SK-N-SH treated with all-trans-retinoic acid at 6 μM for 48 hours (cell line): ENCODE measurements around the gene XPC.

ENCODE experiments used
- ATAC-seq: fragments of 200-7000 bp; cut with Tn5 transposase; 3 replicates; pipeline ENCODE4 v1.9.1; 2020; ENCODE audit warnings: mild to moderate bottlenecking, moderate library complexity
- ARNTL ChIP-seq: fragments of 450-650 bp; formaldehyde crosslinking; IDR thresholded peaks from 2 replicates; pipeline ENCODE4 v1.5.0; 2020; ENCODE audit warnings: low read depth, mild to moderate bottlenecking, moderate library complexity, borderline replicate concordance
- BACH2 ChIP-seq: fragments of 250-450 bp; sonication (Bioruptor Pico); IDR thresholded peaks from 2 replicates; pipeline ENCODE4 v1.9.0; 2021; ENCODE audit warnings: mild to moderate bottlenecking, borderline replicate concordance
- CSDC2 ChIP-seq: fragments of 250-450 bp; sonication (Bioruptor Pico); IDR thresholded peaks from 2 replicates; pipeline ENCODE4 v1.5.0; 2020; ENCODE audit warnings: mild to moderate bottlenecking, moderate library complexity
- CSRNP3 ChIP-seq: fragments of 250-450 bp; sonication (Bioruptor Pico); IDR thresholded peaks from 2 replicates; pipeline ENCODE4 v1.5.1; 2021; ENCODE audit warnings: mild to moderate bottlenecking, moderate library complexity
- ESRRG ChIP-seq: fragments of 250-450 bp; sonication (Bioruptor Pico); IDR thresholded peaks from 2 replicates; pipeline ENCODE4 v1.6.1; 2021; ENCODE audit warnings: mild to moderate bottlenecking
- GLIS3 ChIP-seq: fragments of 250-450 bp; sonication (Bioruptor Pico); IDR thresholded peaks from 2 replicates; pipeline ENCODE4 v1.5.0; 2020; ENCODE audit warnings: mild to moderate bottlenecking, moderate library complexity
- ISL1 ChIP-seq: fragments of 250-450 bp; sonication (Bioruptor Pico); IDR thresholded peaks from 2 replicates; pipeline ENCODE4 v2.1.2; 2022; ENCODE audit warnings: mild to moderate bottlenecking, moderate library complexity
- OSR1 ChIP-seq: fragments of 250-450 bp; sonication (Bioruptor Pico); IDR thresholded peaks from 2 replicates; pipeline ENCODE4 v1.8.0; 2022; ENCODE audit warnings: moderate library complexity, mild to moderate bottlenecking, inconsistent platforms
- RARB ChIP-seq: fragments of 250-450 bp; sonication (Bioruptor Pico); IDR thresholded peaks from 2 replicates; pipeline ENCODE4 v1.8.0; 2021; ENCODE audit warnings: mild to moderate bottlenecking, moderate library complexity
- SNAI2 ChIP-seq: fragments of 250-450 bp; sonication (Bioruptor Pico); IDR thresholded peaks from 2 replicates; pipeline ENCODE4 v1.5.0; 2020; ENCODE audit warnings: mild to moderate bottlenecking, moderate library complexity
- TCF4 ChIP-seq: fragments of 250-450 bp; sonication (Bioruptor Pico); IDR thresholded peaks from 2 replicates; pipeline ENCODE4 v1.8.0; 2021; ENCODE audit warnings: mild to moderate bottlenecking, moderate library complexity, borderline replicate concordance
- TOX ChIP-seq: fragments of 250-450 bp; sonication (Bioruptor Pico); IDR thresholded peaks from 2 replicates; pipeline ENCODE4 v1.8.0; 2021; ENCODE audit warnings: mild to moderate bottlenecking, moderate library complexity, borderline replicate concordance
- TSHZ2 ChIP-seq: fragments of 250-450 bp; sonication (Bioruptor Pico); IDR thresholded peaks from 2 replicates; pipeline ENCODE4 v1.5.0; 2020; ENCODE audit warnings: mild to moderate bottlenecking, moderate library complexity
- ZC3H10 ChIP-seq: fragments of 250-450 bp; sonication (Bioruptor Pico); IDR thresholded peaks from 2 replicates; pipeline ENCODE4 v1.5.1; 2021; ENCODE audit warnings: mild to moderate bottlenecking, moderate library complexity
- ZFP3 ChIP-seq: fragments of 250-450 bp; sonication (Bioruptor Pico); IDR thresholded peaks from 2 replicates; pipeline ENCODE4 v1.5.0; 2020; ENCODE audit warnings: mild to moderate bottlenecking, moderate library complexity
- ZFP30 ChIP-seq: fragments of 450-650 bp; formaldehyde crosslinking; IDR thresholded peaks from 2 replicates; pipeline ENCODE4 v1.5.0; 2022; ENCODE audit warnings: mild to moderate bottlenecking, moderate library complexity
- ZNF565 ChIP-seq: fragments of 450-650 bp; formaldehyde crosslinking; conservative IDR thresholded peaks from 2 replicates; pipeline ENCODE4 v1.5.0; 2020; ENCODE audit warnings: low read depth, mild to moderate bottlenecking, moderate library complexity
- ZNF70 ChIP-seq: fragments of 450-650 bp; formaldehyde crosslinking; IDR thresholded peaks from 2 replicates; pipeline ENCODE4 v1.5.0; 2020; ENCODE audit warnings: mild to moderate bottlenecking, moderate library complexity
- ZNF8 ChIP-seq: fragments of 450-650 bp; formaldehyde crosslinking; IDR thresholded peaks from 2 replicates; pipeline ENCODE4 v1.5.0; 2020; ENCODE audit warnings: mild to moderate bottlenecking, moderate library complexity
- TF ChIP-seq, protein P1 (sequence below): fragments of 250-450 bp; sonication (Bioruptor Pico); IDR thresholded peaks from 2 replicates; pipeline ENCODE4 v1.8.0; 2021; ENCODE audit warnings: low read depth, mild to moderate bottlenecking, moderate library complexity, borderline replicate concordance
- TF ChIP-seq, protein P2 (sequence below): fragments of 250-450 bp; sonication (Bioruptor Pico); IDR thresholded peaks from 2 replicates; pipeline ENCODE4 v1.8.0; 2020; ENCODE audit warnings: mild to moderate bottlenecking, moderate library complexity, borderline replicate concordance
- TF ChIP-seq, protein P3 (sequence below): fragments of 250-450 bp; sonication (Bioruptor Pico); IDR thresholded peaks from 2 replicates; pipeline ENCODE4 v1.5.1; 2020; ENCODE audit warnings: low read depth, mild to moderate bottlenecking, moderate library complexity

XPC gene

GRCh38 chr3:14144423-14145075 is 33.9 kb downstream of the XPC start (continued):
- TF ChIP-seq TCF4 (CRISPR knock-in tag) (no peak), ZNF565 (CRISPR knock-in tag) (peak; percentile 69; the same call in 1 of the 2 replicates)
- TF ChIP-seq, protein P1, sequence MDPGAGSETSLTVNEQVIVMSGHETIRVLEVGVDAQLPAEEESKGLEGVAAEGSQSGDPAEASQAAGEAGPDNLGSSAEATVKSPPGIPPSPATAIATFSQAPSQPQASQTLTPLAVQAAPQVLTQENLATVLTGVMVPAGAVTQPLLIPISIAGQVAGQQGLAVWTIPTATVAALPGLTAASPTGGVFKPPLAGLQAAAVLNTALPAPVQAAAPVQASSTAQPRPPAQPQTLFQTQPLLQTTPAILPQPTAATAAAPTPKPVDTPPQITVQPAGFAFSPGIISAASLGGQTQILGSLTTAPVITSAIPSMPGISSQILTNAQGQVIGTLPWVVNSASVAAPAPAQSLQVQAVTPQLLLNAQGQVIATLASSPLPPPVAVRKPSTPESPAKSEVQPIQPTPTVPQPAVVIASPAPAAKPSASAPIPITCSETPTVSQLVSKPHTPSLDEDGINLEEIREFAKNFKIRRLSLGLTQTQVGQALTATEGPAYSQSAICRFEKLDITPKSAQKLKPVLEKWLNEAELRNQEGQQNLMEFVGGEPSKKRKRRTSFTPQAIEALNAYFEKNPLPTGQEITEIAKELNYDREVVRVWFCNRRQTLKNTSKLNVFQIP (CRISPR knock-in tag) = no peak

- ATAC-seq = peak; percentile 73
- TF ChIP-seq ZNF565 (CRISPR knock-in tag) (no peak), OSR1 (CRISPR knock-in tag) (no peak), BACH2 (CRISPR knock-in tag) (no peak), CSDC2 (CRISPR knock-in tag) (peak; percentile 51; the same call in 1 of the 2 replicates), RARB (CRISPR knock-in tag) (no peak), ARNTL (CRISPR knock-in tag) (no peak), CSRNP3 (CRISPR knock-in tag) (no peak), ZFP30 (CRISPR knock-in tag) (no peak), ZC3H10 (no peak), TCF4 (CRISPR knock-in tag) (no peak), SNAI2 (CRISPR knock-in tag) (no peak), GLIS3 (CRISPR knock-in tag) (no peak), TOX (no peak), ISL1 (CRISPR knock-in tag) (peak; percentile 64), ZNF8 (CRISPR knock-in tag) (no peak), TSHZ2 (CRISPR knock-in tag) (no peak), ZNF70 (CRISPR knock-in tag) (no peak), ZFP3 (CRISPR knock-in tag) (peak; percentile 35; the same call in 1 of the 2 replicates), ESRRG (CRISPR knock-in tag) (no peak)
- TF ChIP-seq, protein P2, sequence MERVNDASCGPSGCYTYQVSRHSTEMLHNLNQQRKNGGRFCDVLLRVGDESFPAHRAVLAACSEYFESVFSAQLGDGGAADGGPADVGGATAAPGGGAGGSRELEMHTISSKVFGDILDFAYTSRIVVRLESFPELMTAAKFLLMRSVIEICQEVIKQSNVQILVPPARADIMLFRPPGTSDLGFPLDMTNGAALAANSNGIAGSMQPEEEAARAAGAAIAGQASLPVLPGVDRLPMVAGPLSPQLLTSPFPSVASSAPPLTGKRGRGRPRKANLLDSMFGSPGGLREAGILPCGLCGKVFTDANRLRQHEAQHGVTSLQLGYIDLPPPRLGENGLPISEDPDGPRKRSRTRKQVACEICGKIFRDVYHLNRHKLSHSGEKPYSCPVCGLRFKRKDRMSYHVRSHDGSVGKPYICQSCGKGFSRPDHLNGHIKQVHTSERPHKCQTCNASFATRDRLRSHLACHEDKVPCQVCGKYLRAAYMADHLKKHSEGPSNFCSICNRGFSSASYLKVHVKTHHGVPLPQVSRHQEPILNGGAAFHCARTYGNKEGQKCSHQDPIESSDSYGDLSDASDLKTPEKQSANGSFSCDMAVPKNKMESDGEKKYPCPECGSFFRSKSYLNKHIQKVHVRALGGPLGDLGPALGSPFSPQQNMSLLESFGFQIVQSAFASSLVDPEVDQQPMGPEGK (CRISPR knock-in tag) = no peak
- TF ChIP-seq, protein P3, sequence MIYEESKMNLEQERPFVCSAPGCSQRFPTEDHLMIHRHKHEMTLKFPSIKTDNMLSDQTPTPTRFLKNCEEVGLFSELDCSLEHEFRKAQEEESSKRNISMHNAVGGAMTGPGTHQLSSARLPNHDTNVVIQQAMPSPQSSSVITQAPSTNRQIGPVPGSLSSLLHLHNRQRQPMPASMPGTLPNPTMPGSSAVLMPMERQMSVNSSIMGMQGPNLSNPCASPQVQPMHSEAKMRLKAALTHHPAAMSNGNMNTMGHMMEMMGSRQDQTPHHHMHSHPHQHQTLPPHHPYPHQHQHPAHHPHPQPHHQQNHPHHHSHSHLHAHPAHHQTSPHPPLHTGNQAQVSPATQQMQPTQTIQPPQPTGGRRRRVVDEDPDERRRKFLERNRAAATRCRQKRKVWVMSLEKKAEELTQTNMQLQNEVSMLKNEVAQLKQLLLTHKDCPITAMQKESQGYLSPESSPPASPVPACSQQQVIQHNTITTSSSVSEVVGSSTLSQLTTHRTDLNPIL (CRISPR knock-in tag) = no peak
- TF ChIP-seq, all 23 proteins: peak for 3
Measured at GRCh38 chr3:14143271-14144225, 34.9 kb downstream of the XPC start.
